Mesothelial cell of epicardium (in vitro differentiated cells): Measurements from ENCODE around the gene ITGAE. TPM values are rescaled to one million over a fixed set of nuclear protein-coding genes. Genes with fewer than 3 reads are reported as not detected.

Source experiments
- DNase-seq, 2 experiments: peaks; one replicate each; pipeline ENCODE4 v3.0.0; 2021; ENCODE audit warnings: low spot score in 2 of 2; ENCODE audit not compliant: unreplicated experiment in 2 of 2
- H3K27ac Mint-ChIP-seq: 2 replicates; pipeline ENCODE4 v1.8.0; 2021; ENCODE audit warnings: mixed read lengths
- H3K27me3 Mint-ChIP-seq: 2 replicates; pipeline ENCODE4 v1.8.0; 2021; ENCODE audit warnings: low read depth, mixed read lengths
- H3K36me3 Mint-ChIP-seq: 2 replicates; pipeline ENCODE4 v1.8.0; 2021; ENCODE audit warnings: mixed read lengths
- H3K4me1 Mint-ChIP-seq: 2 replicates; pipeline ENCODE4 v1.8.0; 2021; ENCODE audit warnings: mixed read lengths
- H3K4me3 Mint-ChIP-seq: 2 replicates; pipeline ENCODE4 v1.8.0; 2021; ENCODE audit warnings: mild to moderate bottlenecking, moderate library complexity, mixed read lengths
- H3K9me3 Mint-ChIP-seq: 2 replicates; pipeline ENCODE4 v1.8.0; 2021; ENCODE audit warnings: mixed read lengths
- total RNA-seq: library from RNA; stranded (reverse); gene quantifications from 3 replicates; pipeline ENCODE4 v1.2.1, GENCODE V29; 2021
- TF ChIP-seq, protein P1 (sequence below): fragments of 200-600 bp; sonication (generic); IDR thresholded peaks from one replicate; pipeline ENCODE4 v1.5.0; 2021; ENCODE audit warnings: antibody characterized with exemption; ENCODE audit not compliant: unreplicated experiment

Gene ITGAE
- total RNA-seq, 1 donor from 2014 or later, result 20.4 TPM

DNA sequence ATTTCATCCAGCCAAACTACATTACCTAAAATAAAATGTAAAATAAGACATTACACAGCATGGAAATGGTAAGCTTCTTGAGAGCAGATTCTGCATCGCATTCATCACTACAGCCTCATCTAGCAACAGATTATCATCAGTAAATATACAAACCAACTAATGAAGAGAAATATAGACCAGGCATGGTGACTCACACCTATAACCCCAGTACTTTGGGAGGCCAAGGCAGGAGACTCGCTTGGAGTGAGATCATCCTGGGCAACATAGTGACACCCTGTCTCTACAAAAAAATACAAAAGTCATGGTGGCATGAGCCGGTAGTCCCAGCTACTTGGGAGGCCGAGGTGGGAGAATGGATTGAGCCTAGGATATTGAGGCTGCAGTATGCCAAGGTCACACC, 25.2 kb upstream of the ITGAE start:
- peaks cover 8% of the 10 kb centered on the region for H3K4me1 Mint-ChIP-seq
- H3K27ac Mint-ChIP-seq, result no peak overlapping the region
- TF ChIP-seq, protein P1, sequence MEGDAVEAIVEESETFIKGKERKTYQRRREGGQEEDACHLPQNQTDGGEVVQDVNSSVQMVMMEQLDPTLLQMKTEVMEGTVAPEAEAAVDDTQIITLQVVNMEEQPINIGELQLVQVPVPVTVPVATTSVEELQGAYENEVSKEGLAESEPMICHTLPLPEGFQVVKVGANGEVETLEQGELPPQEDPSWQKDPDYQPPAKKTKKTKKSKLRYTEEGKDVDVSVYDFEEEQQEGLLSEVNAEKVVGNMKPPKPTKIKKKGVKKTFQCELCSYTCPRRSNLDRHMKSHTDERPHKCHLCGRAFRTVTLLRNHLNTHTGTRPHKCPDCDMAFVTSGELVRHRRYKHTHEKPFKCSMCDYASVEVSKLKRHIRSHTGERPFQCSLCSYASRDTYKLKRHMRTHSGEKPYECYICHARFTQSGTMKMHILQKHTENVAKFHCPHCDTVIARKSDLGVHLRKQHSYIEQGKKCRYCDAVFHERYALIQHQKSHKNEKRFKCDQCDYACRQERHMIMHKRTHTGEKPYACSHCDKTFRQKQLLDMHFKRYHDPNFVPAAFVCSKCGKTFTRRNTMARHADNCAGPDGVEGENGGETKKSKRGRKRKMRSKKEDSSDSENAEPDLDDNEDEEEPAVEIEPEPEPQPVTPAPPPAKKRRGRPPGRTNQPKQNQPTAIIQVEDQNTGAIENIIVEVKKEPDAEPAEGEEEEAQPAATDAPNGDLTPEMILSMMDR, result no peak
- no peak for DNase-seq
- H3K4me3 Mint-ChIP-seq, result no peak overlapping the region
- no peaks in the 10 kb centered on the region for H3K9me3 Mint-ChIP-seq
- H3K36me3 Mint-ChIP-seq, result peaks cover 37% of the 10 kb centered on the region
- no peaks in the 10 kb centered on the region for H3K27me3 Mint-ChIP-seq

DNA sequence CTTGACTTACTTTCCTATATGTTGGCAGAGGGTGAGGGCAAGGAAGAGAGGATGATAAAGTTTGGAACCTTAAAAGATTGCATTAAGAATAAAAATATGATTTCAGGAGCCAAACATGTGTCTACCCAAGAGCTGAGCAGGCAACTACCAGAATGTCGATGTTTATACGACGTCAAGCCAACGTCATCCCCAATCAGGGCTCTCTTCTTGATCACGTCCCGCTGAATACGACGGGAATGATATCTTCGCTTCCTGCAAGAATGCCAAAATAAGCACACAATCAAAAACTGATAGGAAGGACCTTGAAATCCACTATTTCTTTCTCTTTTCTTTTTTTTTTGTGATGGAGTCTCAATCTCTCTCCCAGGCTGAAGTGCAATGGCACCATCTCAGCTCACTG, 20.1 kb upstream of the ITGAE start:
- peaks cover 33% of the 10 kb centered on the region for H3K36me3 Mint-ChIP-seq
- H3K4me1 Mint-ChIP-seq, result peaks cover 8% of the 10 kb centered on the region
- no peak for DNase-seq
- no peak overlapping the region for H3K27ac Mint-ChIP-seq
- TF ChIP-seq, protein P1, result no peak
- H3K27me3 Mint-ChIP-seq, result no peaks in the 10 kb centered on the region
- H3K9me3 Mint-ChIP-seq, result no peaks in the 10 kb centered on the region
- no peak overlapping the region for H3K4me3 Mint-ChIP-seq

DNA sequence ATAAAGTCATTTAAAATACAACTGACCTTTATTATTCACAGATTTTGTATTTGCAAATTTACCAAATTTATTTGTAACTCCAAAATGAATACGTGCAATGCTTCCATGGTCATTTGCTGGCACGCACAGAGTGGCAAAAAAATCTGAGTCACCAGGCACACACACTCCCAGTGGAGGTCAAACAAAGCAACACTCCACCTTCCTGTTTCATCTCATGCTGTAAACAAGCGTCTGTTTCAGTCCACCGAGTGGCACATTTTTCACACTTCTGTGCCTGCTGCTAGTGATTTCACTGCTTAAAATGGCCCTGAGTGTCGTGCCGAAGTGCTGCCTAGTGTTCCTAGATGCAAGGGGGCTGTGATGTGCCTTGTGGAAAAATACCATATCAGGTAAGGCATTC, 17.8 kb upstream of the ITGAE start:
- Mint-ChIP-seq H3K4me1 (peaks cover 8% of the 10 kb centered on the region), H3K4me3 (no peak overlapping the region), H3K27ac (no peak overlapping the region), H3K27me3 (no peaks in the 10 kb centered on the region), H3K9me3 (no peaks in the 10 kb centered on the region), H3K36me3 (peaks cover 37% of the 10 kb centered on the region)
- TF ChIP-seq, protein P1, result no peak
- no peak for DNase-seq

DNA sequence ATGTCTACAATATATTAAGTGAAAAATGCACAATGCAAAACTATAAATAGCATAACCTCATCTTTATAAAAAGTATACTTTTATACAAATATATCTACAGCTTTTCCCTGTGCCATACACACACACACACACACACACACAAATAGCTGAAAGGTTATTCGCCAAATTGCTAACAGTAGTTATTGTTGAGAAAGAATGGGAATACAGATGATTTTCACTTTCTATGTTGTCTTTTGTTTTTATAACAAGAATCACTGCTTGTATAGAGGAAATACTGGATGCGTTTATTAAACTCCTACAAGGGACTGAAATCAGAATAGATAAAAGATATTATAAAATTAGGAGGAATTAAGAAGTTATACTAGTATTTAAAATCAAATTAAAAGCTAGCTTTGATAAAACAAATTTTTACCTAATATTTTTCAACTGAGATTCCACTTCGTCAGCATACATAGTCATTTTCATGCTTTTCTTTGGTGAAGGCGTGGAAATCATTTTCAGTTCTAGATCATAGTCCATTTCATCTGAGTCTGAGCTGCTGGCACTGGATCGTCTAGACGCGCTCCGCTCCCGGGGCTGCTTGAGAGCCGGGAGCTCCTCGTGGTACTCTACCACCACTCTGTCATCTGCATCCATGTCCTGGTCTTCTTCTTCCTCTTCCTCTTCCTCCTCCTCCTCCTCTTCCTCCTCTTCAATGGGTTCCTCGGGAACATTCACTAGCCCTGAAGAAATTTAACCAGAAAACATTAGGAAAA, 17.0 kb upstream of the ITGAE start:
- TF ChIP-seq, protein P1, result no peak
- Mint-ChIP-seq H3K4me1 (peaks cover 8% of the 10 kb centered on the region), H3K4me3 (no peak overlapping the region), H3K27me3 (no peaks in the 10 kb centered on the region), H3K27ac (no peak overlapping the region), H3K9me3 (no peaks in the 10 kb centered on the region), H3K36me3 (peaks cover 34% of the 10 kb centered on the region)
- DNase-seq, result no peak

DNA sequence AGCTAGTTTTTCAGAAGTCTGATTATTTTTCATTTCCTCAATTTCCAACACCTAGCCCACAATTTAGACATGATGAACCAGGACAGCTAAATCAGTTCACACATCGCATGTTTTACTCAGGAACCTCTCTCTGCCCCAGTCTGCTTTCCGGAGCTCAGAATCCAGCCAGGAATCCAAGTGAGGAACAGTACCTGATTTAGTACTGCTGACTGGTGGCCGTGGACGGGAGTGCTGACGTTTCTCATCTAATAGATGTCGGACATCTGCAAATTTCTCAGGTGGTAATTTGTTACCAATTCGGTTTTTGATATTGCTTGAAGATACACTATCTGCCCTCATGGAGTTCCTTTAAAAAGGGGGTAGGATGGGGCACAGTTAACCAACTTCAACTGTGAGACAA, 14.9 kb upstream of the ITGAE start:
- Mint-ChIP-seq H3K27ac (no peak overlapping the region), H3K27me3 (no peaks in the 10 kb centered on the region), H3K9me3 (no peaks in the 10 kb centered on the region), H3K36me3 (peaks cover 24% of the 10 kb centered on the region), H3K4me3 (no peak overlapping the region), H3K4me1 (no peaks in the 10 kb centered on the region)
- DNase-seq, result no peak
- TF ChIP-seq, protein P1, result no peak
